ENCODE results near the gene MEOX1. TPM values are rescaled to one million over a fixed set of nuclear protein-coding genes. Genes with fewer than 3 reads are reported as not detected.

MEOX1 gene
- total and polyA plus RNA-seq, 2 of the 13 experiments (the other 11 are each of a cell fraction or from before 2014, with no cell fraction given) = not detected

- TF ChIP-seq ETV5 (CRISPR knock-in tag; IDR thresholded peaks at IDR 0.05; ENCODE audit: borderline replicate concordance) = peak; percentile 71; the same call in 1 of the 2 replicates
- no peak for TF ChIP-seq CREB3 (CRISPR knock-in tag; IDR thresholded peaks at IDR 0.05)
- no peak for TF ChIP-seq ZKSCAN1 (IDR thresholded peaks at IDR 0.05; ENCODE audit: low read length)
- no peak for TF ChIP-seq U2AF1 (optimal IDR thresholded peaks at IDR 0.05; ENCODE audit: low read depth, low read length)
- no peak for TF ChIP-seq ZNF598 (CRISPR knock-in tag; IDR thresholded peaks at IDR 0.05; ENCODE audit: borderline replicate concordance)
- no peak for TF ChIP-seq ZNF512 (CRISPR knock-in tag; IDR thresholded peaks at IDR 0.05)
- TF ChIP-seq ZNF576 (CRISPR knock-in tag; IDR thresholded peaks at IDR 0.05) = no peak
- TF ChIP-seq ZNF788 (CRISPR knock-in tag; IDR thresholded peaks at IDR 0.05; ENCODE audit: borderline replicate concordance) = no peak
- TF ChIP-seq DNMT3B (CRISPR knock-in tag; conservative IDR thresholded peaks at IDR 0.05) = no peak
- no peak for TF ChIP-seq SMAD3 (CRISPR knock-in tag; IDR thresholded peaks at IDR 0.05)
- no peak for TF ChIP-seq REST (IDR thresholded peaks at IDR 0.05; ENCODE audit: borderline replicate concordance in 1 of 2, low read depth in 1 of 2, low read length in 2 of 2)
- no peak for TF ChIP-seq SP1 (IDR thresholded peaks at IDR 0.05)
- no peak for TF ChIP-seq SP1 (CRISPR knock-in tag; IDR thresholded peaks at IDR 0.05)
- TF ChIP-seq KDM5A (IDR thresholded peaks at IDR 0.05; ENCODE audit: borderline replicate concordance, low read length) = no peak
- 0 out of 2 replicates have a peak, but pooled peaks have one; percentile 32 for TF ChIP-seq ZFP37 (CRISPR knock-in tag; IDR thresholded peaks at IDR 0.05; ENCODE audit: borderline replicate concordance)
- no peak for TF ChIP-seq ZNF552 (CRISPR knock-in tag; IDR thresholded peaks at IDR 0.05; ENCODE audit: borderline replicate concordance)
- no peak for TF ChIP-seq DZIP1 (CRISPR knock-in tag; IDR thresholded peaks at IDR 0.05)
- TF ChIP-seq ZNF510 (CRISPR knock-in tag; IDR thresholded peaks at IDR 0.05; ENCODE audit: low read depth) = 0 out of 2 replicates have a peak, but pooled peaks have one; percentile 36
- TF ChIP-seq KLF9 (CRISPR knock-in tag; IDR thresholded peaks at IDR 0.05; ENCODE audit: low read depth) = no peak
Measured at GRCh38 chr17:43669971-43670644, 8.4 kb upstream of the MEOX1 start (continued).
